ENCODE data around the gene EYA3. TPM values are rescaled to one million over a fixed set of nuclear protein-coding genes. Genes with fewer than 3 reads are reported as not detected.

Gene EYA3
- total and polyA plus RNA-seq, 10 of the 15 experiments (the other 5 are each of a cell fraction or from before 2014, with no cell fraction given) = 13.0 to 46.6 (median 23.4) TPM

GRCh38 chr1:28039341-28039740 lies 49.1 kb downstream of the EYA3 start:
- BruUV-seq (replicated peaks) = no TSS peak
- Histone ChIP-seq H4K20me1 (ENCODE audit: control insufficient read depth, insufficient read depth) (no peaks in the 10 kb centered on the region), H3K4me1 (ENCODE audit: control insufficient read depth, insufficient read depth, low read length) (no peaks in the 10 kb centered on the region), H3K79me2 (ENCODE audit: control insufficient read depth, insufficient read depth, low read length) (no peaks in the 10 kb centered on the region), H3K4me2 (ENCODE audit: control insufficient read depth, insufficient read depth) (no peak overlapping the region), H3K9me3 (replicated peaks; ENCODE audit: control insufficient read depth, insufficient read depth, low read length) (no peaks in the 10 kb centered on the region), H3K36me3 (ENCODE audit: control insufficient read depth in 2 of 2, insufficient read depth in 2 of 2, low read length in 1 of 2) (peaks cover 0 to 16% of the 10 kb centered on the region in 2 experiments; a peak in 3 of 4 replicates), H3K9ac (ENCODE audit: control insufficient read depth, insufficient read depth, low read length) (no peak overlapping the region), H3K27ac (ENCODE audit: control insufficient read depth, insufficient read depth) (no peak overlapping the region), H3K4me3 (no peak overlapping the region), H2AFZ (ENCODE audit: control insufficient read depth, low read depth, low read length) (no peak overlapping the region), H3K27me3 (replicated peaks in 1 of 2; ENCODE audit: control insufficient read depth in 2 of 2, insufficient read depth in 2 of 2, low read length in 1 of 2) (no peaks in the 10 kb centered on the region)
- no peak for ATAC-seq
- ChIA-PET RAD21 (ENCODE audit: unreplicated experiment) (no interaction called here), POLR2A (interaction anchor here (0.6 kb wide), 1 partner anchor 54 kb away, joined by 3 read pairs; no protein-coding TSS in a partner anchor), SMC1A (ENCODE audit: uncharacterized antibody, unreplicated experiment) (interaction anchor here (0.6 to 2.1 kb wide), 9 partner anchors 9 to 169 kb away, joined by 3 to 7 read pairs (median 4); partner anchors contain the start of gene EYA3), CTCF (interaction anchor here (1.4 to 2.2 kb wide), 4 partner anchors 46 to 170 kb away, joined by 3 to 6 read pairs (median 4); no protein-coding TSS in a partner anchor)
- intact Hi-C loops (cut with micrococcal nuclease; ENCODE audit: unreplicated experiment) (no loop called here), in situ Hi-C loops (cut with MboI) (no loop called here)
- no peak for FAIRE-seq
- DNase-seq (ENCODE audit: low read depth, low spot score) = no peak
- WGBS (ENCODE audit: insufficient coverage, insufficient replicate concordance, low lambda C conversion rate, missing lambda C conversion rate) = 89% methylated on average over 2 of the region's 2 CpGs
- TF ChIP-seq KLF5 (IDR thresholded peaks at IDR 0.05; ENCODE audit: partially characterized antibody) (no peak), HCFC1 (IDR thresholded peaks at IDR 0.05; ENCODE audit: low read length) (no peak), ZBTB33 (IDR thresholded peaks at IDR 0.05) (no peak)

GRCh38 chr1:28037946-28038345 lies 50.5 kb downstream of the EYA3 start:
- H3K9me3 ChIP-seq (replicated peaks; ENCODE audit: control insufficient read depth, insufficient read depth, low read length) = no peaks in the 10 kb centered on the region
- FAIRE-seq = no peak
- CTCF ChIA-PET = interaction anchor here (0.7 to 1.9 kb wide), 8 partner anchors 10 to 174 kb away, joined by 3 to 19 read pairs (median 6); partner anchors contain the start of gene EYA3
- ATAC-seq = no peak
- BruUV-seq (replicated peaks) = no TSS peak
- H3K27me3 ChIP-seq (replicated peaks in 1 of 2; ENCODE audit: control insufficient read depth in 2 of 2, insufficient read depth in 2 of 2, low read length in 1 of 2) = no peaks in the 10 kb centered on the region
- no peak overlapping the region for H3K4me3 ChIP-seq
- no peak for DNase-seq (ENCODE audit: low read depth, low spot score)
- no peaks in the 10 kb centered on the region for H4K20me1 ChIP-seq (ENCODE audit: control insufficient read depth, insufficient read depth)
- SMC1A ChIA-PET (ENCODE audit: uncharacterized antibody, unreplicated experiment) = interaction anchor here (1.0 to 2.9 kb wide), 9 partner anchors 11 to 172 kb away, joined by 3 to 28 read pairs (median 6); partner anchors contain the start of gene EYA3
- RAD21 ChIA-PET (ENCODE audit: unreplicated experiment) = interaction anchor here (0.6 to 1.9 kb wide), 3 partner anchors 48 to 416 kb away, joined by 4 to 15 read pairs (median 6); no protein-coding TSS in a partner anchor
- H3K4me1 ChIP-seq (ENCODE audit: control insufficient read depth, insufficient read depth, low read length) = no peaks in the 10 kb centered on the region
- H3K4me2 ChIP-seq (ENCODE audit: control insufficient read depth, insufficient read depth) = no peak overlapping the region
- POLR2A ChIA-PET = interaction anchor here (1.0 kb wide), 1 partner anchor 8 kb away, joined by 3 read pairs; no protein-coding TSS in a partner anchor
- TF ChIP-seq SMC3 (IDR thresholded peaks at IDR 0.05; ENCODE audit: borderline replicate concordance, low read length) = no peak
- TF ChIP-seq CHD4 (IDR thresholded peaks at IDR 0.05) = no peak
- no peak for TF ChIP-seq EP300 (IDR thresholded peaks at IDR 0.05; ENCODE audit: borderline replicate concordance in 1 of 2, control insufficient read depth in 1 of 2, low read depth in 2 of 2, low read length in 2 of 2)
- no peak for TF ChIP-seq TCF12 (IDR thresholded peaks at IDR 0.05; ENCODE audit: low read depth, low read length)
- TF ChIP-seq JUNB (IDR thresholded peaks at IDR 0.05) = no peak
- no peak for TF ChIP-seq FOXK2 (IDR thresholded peaks at IDR 0.05)
- no peak for TF ChIP-seq E2F4 (IDR thresholded peaks at IDR 0.05; ENCODE audit: low read depth, low read length)
- no peaks in the 10 kb centered on the region for H3K79me2 ChIP-seq (ENCODE audit: control insufficient read depth, insufficient read depth, low read length)
- 95% methylated on average over 8 of the region's 8 CpGs for WGBS (ENCODE audit: insufficient coverage, insufficient replicate concordance, low lambda C conversion rate, missing lambda C conversion rate)
- intact Hi-C loops (cut with micrococcal nuclease; ENCODE audit: unreplicated experiment) = no loop called here
- no peak overlapping the region for H2AFZ ChIP-seq (ENCODE audit: control insufficient read depth, low read depth, low read length)
- H3K27ac ChIP-seq (ENCODE audit: control insufficient read depth, insufficient read depth) = no peak overlapping the region
- peaks cover 0 to 13% of the 10 kb centered on the region in 2 experiments; a peak in 2 of 4 replicates for H3K36me3 ChIP-seq (ENCODE audit: control insufficient read depth in 2 of 2, insufficient read depth in 2 of 2, low read length in 1 of 2)
- H3K9ac ChIP-seq (ENCODE audit: control insufficient read depth, insufficient read depth, low read length) = no peak overlapping the region
- in situ Hi-C loops (cut with MboI) = no loop called here
